Smooth muscle cell of the pulmonary artery (primary cell): Measurements from ENCODE around the gene TMEM252. TPM values are rescaled to one million over a fixed set of nuclear protein-coding genes. Genes with fewer than 3 reads are reported as not detected.

Experiments
- total RNA-seq: library from RNA; depleted of rRNA; stranded (reverse); fragments of >200 nt; gene quantifications from 2 replicates; pipeline ENCODE4 v1.2.3, GENCODE V29; 2014

The TMEM252 gene
- not detected in 2 replicates for total RNA-seq

DNA sequence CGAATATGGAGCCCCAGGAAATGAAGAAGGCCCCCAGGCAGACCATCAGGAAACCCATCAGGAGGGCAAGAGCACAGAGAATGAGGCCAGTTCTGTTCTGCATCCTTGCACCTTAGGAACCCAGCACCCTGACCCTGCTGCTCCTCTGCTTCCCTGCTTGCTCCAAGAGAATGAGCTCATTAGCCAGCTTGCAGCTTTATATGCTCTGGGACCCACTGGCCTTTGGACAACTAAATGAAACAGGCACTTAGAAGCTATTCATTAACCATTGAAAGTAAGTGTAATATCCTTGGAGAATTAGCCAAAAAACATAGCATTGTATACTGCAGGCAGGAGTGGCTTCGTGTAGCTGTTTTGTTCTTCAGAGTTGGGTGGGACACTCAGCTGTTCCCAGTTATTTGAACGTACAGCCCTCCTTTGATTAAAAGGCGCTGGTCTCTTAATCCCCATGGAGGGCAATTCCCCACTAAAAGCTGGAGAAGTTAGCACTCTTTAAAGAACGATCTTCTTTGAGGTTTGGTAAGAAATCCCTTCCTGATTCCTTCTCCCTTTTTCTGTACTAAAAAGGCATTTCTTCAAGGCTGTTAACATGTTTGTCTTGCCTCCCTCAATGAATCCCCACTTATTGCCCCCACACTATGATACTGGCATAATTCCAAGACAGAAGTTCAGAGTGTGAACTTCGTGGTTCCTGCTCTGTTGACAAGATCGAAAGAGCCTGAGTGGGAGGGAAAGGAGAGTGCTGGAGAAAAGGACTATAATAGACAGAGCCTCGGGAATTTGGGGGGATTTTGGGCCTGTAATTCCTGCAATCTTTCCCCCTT is at the start of gene TMEM252:
TMEM252 (minus strand) TSS at position 172 of the 824 bp plus-strand sequence; CDS start at position 103, 69 bp downstream.

Other genes with a start within 250 kb of the TMEM252 start
- 0.07 and 0.10 TPM in 2 replicates for gene FOXD4L3, start 238.0 kb downstream of the TMEM252 start, total RNA-seq
- gene PGM5, start 184.3 kb downstream of the TMEM252 start, total RNA-seq: 16.3 and 33.3 TPM in 2 replicates
- 0.03 and 0.13 TPM in 2 replicates for gene PIP5K1B, start 164.4 kb upstream of the TMEM252 start, total RNA-seq